Suprapubic skin (tissue), 4 donors: ENCODE results near the gene RBM8A.

Experiments used
- POLR2A ChIP-seq, 2 donors: fragments of 450-650 bp; IDR thresholded peaks; one replicate each; pipeline ENCODE4 v1.6.1; 2017; ENCODE audit warnings: antibody characterized with exemption in 2 of 2, mild to moderate bottlenecking in 2 of 2, moderate library complexity in 2 of 2
- POLR2AphosphoS5 ChIP-seq, 3 donors: sonication (generic); formaldehyde crosslinking; IDR thresholded peaks; one replicate each; pipeline ENCODE4 v1.6.1; 2017; ENCODE audit warnings: antibody characterized with exemption in 3 of 3
- TF ChIP-seq, protein P1 (sequence below), 2 donors: fragments of 200-600 bp in 1 of 2; fragments of 450-650 bp in 1 of 2; sonication (generic) in 1 of 2; IDR thresholded peaks; one replicate each; pipeline ENCODE4 v1.5.1; 2016 to 2019; ENCODE audit warnings: antibody characterized with exemption in 2 of 2, mild to moderate bottlenecking in 1 of 2, moderate library complexity in 1 of 2

GRCh38 chr1:145958734-145959133 is 31.4 kb upstream of the RBM8A start:
- TF ChIP-seq, protein P1, sequence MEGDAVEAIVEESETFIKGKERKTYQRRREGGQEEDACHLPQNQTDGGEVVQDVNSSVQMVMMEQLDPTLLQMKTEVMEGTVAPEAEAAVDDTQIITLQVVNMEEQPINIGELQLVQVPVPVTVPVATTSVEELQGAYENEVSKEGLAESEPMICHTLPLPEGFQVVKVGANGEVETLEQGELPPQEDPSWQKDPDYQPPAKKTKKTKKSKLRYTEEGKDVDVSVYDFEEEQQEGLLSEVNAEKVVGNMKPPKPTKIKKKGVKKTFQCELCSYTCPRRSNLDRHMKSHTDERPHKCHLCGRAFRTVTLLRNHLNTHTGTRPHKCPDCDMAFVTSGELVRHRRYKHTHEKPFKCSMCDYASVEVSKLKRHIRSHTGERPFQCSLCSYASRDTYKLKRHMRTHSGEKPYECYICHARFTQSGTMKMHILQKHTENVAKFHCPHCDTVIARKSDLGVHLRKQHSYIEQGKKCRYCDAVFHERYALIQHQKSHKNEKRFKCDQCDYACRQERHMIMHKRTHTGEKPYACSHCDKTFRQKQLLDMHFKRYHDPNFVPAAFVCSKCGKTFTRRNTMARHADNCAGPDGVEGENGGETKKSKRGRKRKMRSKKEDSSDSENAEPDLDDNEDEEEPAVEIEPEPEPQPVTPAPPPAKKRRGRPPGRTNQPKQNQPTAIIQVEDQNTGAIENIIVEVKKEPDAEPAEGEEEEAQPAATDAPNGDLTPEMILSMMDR (IDR thresholded peaks at IDR 0.05) = no peak
- no peak for TF ChIP-seq POLR2AphosphoS5 (IDR thresholded peaks at IDR 0.05)
- TF ChIP-seq POLR2A (IDR thresholded peaks at IDR 0.05) = no peak
